K562 (cell line): ENCODE results near the gene CXCL6. TPM values are rescaled to one million over a fixed set of nuclear protein-coding genes. Genes with fewer than 3 reads are reported as not detected.
A peak's percentile ranks its signal among the peaks of the same experiment; 100 is the strongest.

Experiments used
- ATAC-seq: fragments of 200-7000 bp; cut with Tn5 transposase; 3 replicates; pipeline ENCODE4 v1.9.1; 2020; ENCODE audit warnings: moderate library complexity
- BruUV-seq: library from RNA; stranded (reverse); fragments of 400-500 nt; replicated peaks from 2 replicates; lab custom pipeline; 2021; lab: Mats Ljungman, UMichigan
- CTCF ChIA-PET: fragments of 300-600 bp; formaldehyde crosslinking; extraction: SDS; loops from one replicate; lab custom pipeline; 2021; ENCODE audit warnings: low intra/inter-chr PET ratio; lab: Yijun Ruan, JAX
- POLR2A ChIA-PET: fragments of 300-600, 350-650 bp; sonication (Branson Sonifier 250); formaldehyde crosslinking; extraction: SDS; loops from one replicate; lab custom pipeline; 2021; ENCODE audit warnings: antibody characterized with exemption, inconsistent platforms; lab: Yijun Ruan, JAX
- DNase-seq, 4 experiments: peaks; one replicate each; pipeline versions ENCODE4 v3.0.0 to v3.0.0-alpha.2; 2011 to 2018; ENCODE audit warnings: low spot score in 3 of 4, mixed read lengths in 3 of 4; ENCODE audit errors: extremely low read depth in 1 of 4
- FAIRE-seq: peaks from 2 replicates; lab custom pipeline; 2011; peaks lifted over from hg19 to GRCh38; lab: Jason Lieb, UNC
- H2AFZ ChIP-seq: 2 replicates; pipeline ENCODE4 v1.6.0; 2011; ENCODE audit warnings: low read depth, low read length, control low read depth, inconsistent platforms
- H3K27ac ChIP-seq: fragments of 200-600 bp; 3 replicates; pipeline ENCODE4 v1.8.0; 2011; ENCODE audit warnings: low read depth, mild to moderate bottlenecking, control low read depth, inconsistent platforms, low read length, moderate library complexity, mixed read lengths; ENCODE audit errors: extremely low read depth
- H3K27me3 ChIP-seq, 2 experiments: fragments of 300-600 bp in 1 of 2; 2 replicates in 1 of 2; 3 replicates in 1 of 2; pipeline versions ENCODE4 v1.6.0 to v1.8.0; 2011; ENCODE audit warnings: inconsistent platforms in 2 of 2, low read length in 2 of 2, mild to moderate bottlenecking in 1 of 2, mixed read lengths in 1 of 2, moderate library complexity in 1 of 2; ENCODE audit not compliant: control insufficient read depth in 2 of 2, insufficient read depth in 2 of 2
- H3K36me3 ChIP-seq: fragments of 300-600 bp; 3 replicates; pipeline ENCODE4 v1.8.0; 2011; ENCODE audit warnings: mild to moderate bottlenecking, low read length, inconsistent platforms; ENCODE audit not compliant: control insufficient read depth, insufficient read depth
- H3K4me1 ChIP-seq, 2 experiments: fragments of 200-600 bp in 1 of 2; replicated peaks in 1 of 2; 2 replicates in 1 of 2; 3 replicates in 1 of 2; pipeline versions ENCODE4 v1.5.1 to v1.8.0; 2011; ENCODE audit warnings: inconsistent platforms in 2 of 2, low read length in 2 of 2, mild to moderate bottlenecking in 1 of 2, mixed read lengths in 1 of 2, moderate library complexity in 1 of 2; ENCODE audit not compliant: control insufficient read depth in 2 of 2, insufficient read depth in 2 of 2
- H3K4me2 ChIP-seq: 2 replicates; pipeline ENCODE4 v1.6.1; 2011; ENCODE audit warnings: low read length, control low read depth, inconsistent platforms, mixed read lengths; ENCODE audit not compliant: insufficient read depth
- H3K4me3 ChIP-seq: fragments of 200-600 bp; sonication (generic), shearing (Covaris generic); 2 replicates; pipeline ENCODE4 v1.5.1; 2016; ENCODE audit warnings: control low read depth, inconsistent platforms
- H3K79me2 ChIP-seq: fragments of 200-600 bp; 3 replicates; pipeline ENCODE4 v1.8.0; 2011; ENCODE audit warnings: low read length, inconsistent platforms; ENCODE audit not compliant: control insufficient read depth, insufficient read depth
- H3K9ac ChIP-seq, 2 experiments: 2 replicates each; pipeline versions ENCODE4 v1.6.0 to v1.6.1; 2011; ENCODE audit warnings: low read depth in 2 of 2, low read length in 2 of 2, control low read depth in 1 of 2, inconsistent platforms in 1 of 2, mild to moderate bottlenecking in 1 of 2, mixed read lengths in 1 of 2; ENCODE audit not compliant: insufficient read depth in 1 of 2
- H3K9me1 ChIP-seq: one replicate; pipeline ENCODE4 v1.6.0; 2011; ENCODE audit warnings: inconsistent platforms, mild to moderate bottlenecking, low read length, moderate library complexity; ENCODE audit not compliant: control insufficient read depth, insufficient read depth
- H3K9me3 ChIP-seq: replicated peaks from 2 replicates; pipeline ENCODE4 v1.5.1; 2011; ENCODE audit warnings: low read depth, low read length, inconsistent platforms; ENCODE audit not compliant: control insufficient read depth, insufficient read depth
- H4K20me1 ChIP-seq: replicated peaks from 2 replicates; pipeline ENCODE4 v1.6.1; 2011; ENCODE audit warnings: low read length, inconsistent platforms, mixed read lengths; ENCODE audit not compliant: control insufficient read depth, insufficient read depth
- CGGBP1 ChIP-seq: fragments of 250-450 bp; sonication (Bioruptor Pico); IDR thresholded peaks from 2 replicates; pipeline ENCODE4 v1.9.0; 2021; ENCODE audit warnings: mild to moderate bottlenecking
- EHMT2 ChIP-seq: fragments of 450-650 bp; IDR thresholded peaks from 2 replicates; pipeline ENCODE4 v1.6.1; 2018; ENCODE audit warnings: antibody characterized with exemption
- ILK ChIP-seq: fragments of 450-650 bp; IDR thresholded peaks from 2 replicates; pipeline ENCODE4 v1.6.1; 2016; ENCODE audit warnings: missing genetic modification characterization, low read depth, mild to moderate bottlenecking, missing compliant biosample characterization, moderate library complexity, borderline replicate concordance
- KLF16 ChIP-seq: IDR thresholded peaks from 2 replicates; pipeline ENCODE4 v1.6.1; 2016; ENCODE audit warnings: antibody characterized with exemption
- NR4A1 ChIP-seq, 2 experiments: fragments of 250-450 bp in 1 of 2; fragments of 450-650 bp in 1 of 2; sonication (Bioruptor Pico) in 1 of 2; IDR thresholded peaks; 2 replicates each; pipeline versions ENCODE4 v1.4.0 to v1.6.1; 2016 to 2020; ENCODE audit warnings: mild to moderate bottlenecking in 2 of 2, missing compliant biosample characterization in 1 of 2, missing genetic modification characterization in 1 of 2, moderate library complexity in 1 of 2
- REST ChIP-seq, 2 experiments: fragments of 450-650 bp; formaldehyde crosslinking in 1 of 2; IDR thresholded peaks; 2 replicates each; pipeline versions ENCODE4 v1.4.0 to v1.6.1; 2014 to 2020; ENCODE audit warnings: mild to moderate bottlenecking in 2 of 2, borderline replicate concordance in 1 of 2, low read depth in 1 of 2
- STAT5B ChIP-seq: fragments of 250-450 bp; sonication (Bioruptor Pico); IDR thresholded peaks from 2 replicates; pipeline ENCODE4 v1.8.0; 2021; ENCODE audit warnings: mild to moderate bottlenecking, inconsistent platforms
- ZKSCAN1 ChIP-seq: fragments of 150-350 bp; IDR thresholded peaks from 2 replicates; pipeline ENCODE4 v1.6.1; 2016; ENCODE audit warnings: low read depth, low read length
- ZNF121 ChIP-seq: sonication (generic); formaldehyde crosslinking; conservative IDR thresholded peaks from 2 replicates; pipeline ENCODE4 v1.8.0; 2022; ENCODE audit warnings: missing genetic modification reagents
- ZNF23 ChIP-seq: fragments of 250-450 bp; sonication (Bioruptor Pico); IDR thresholded peaks from 2 replicates; pipeline ENCODE4 v1.4.0; 2020; ENCODE audit warnings: mild to moderate bottlenecking
- WGBS: fragments of 100-300 bp; shearing (Covaris generic); methylation state at CpG from one replicate; pipeline ENCODE4 v1.1.6; 2016; ENCODE audit warnings: low coverage, mixed read lengths; ENCODE audit not compliant: insufficient coverage; ENCODE audit errors: missing lambda C conversion rate; 5-methylcytosine and 5-hydroxymethylcytosine counted together
- in situ Hi-C: fragments of 300-500 bp; cut with MboI; formaldehyde crosslinking; loops from 4 replicates; pipeline ENCODE4 v1.15.0; 2018; ENCODE audit warnings: inconsistent platforms, mixed read lengths
- intact Hi-C: fragments of 100-400 bp; cut with micrococcal nuclease; formaldehyde crosslinking; loops from 2 replicates; pipeline ENCODE4 v1.14.2; 2022
- polyA plus RNA-seq, 8 experiments: library from polyadenylated mRNA; depleted of rRNA in 4 of 8; stranded (reverse) in 5 of 8; unstranded in 3 of 8; fragments of >200 nt; fragmentation: Nextera tagmentation in 2 of 8; fragmentation: Illumina TruSeq in 1 of 8; extraction: Ambion mirVana in 2 of 8; extraction: Trizol in 1 of 8; gene quantifications; 2 replicates each; pipeline versions ENCODE4 v1.2.1 to v1.2.3, GENCODE V29; 2011 to 2014; ENCODE audit warnings: inconsistent platforms in 1 of 8, missing spikeins in 1 of 8
- total RNA-seq, 7 experiments: library from RNA; depleted of rRNA in 6 of 7; stranded (reverse); fragments of >200 nt in 6 of 7; fragmentation: Illumina TruSeq in 2 of 7; extraction: Trizol in 2 of 7; gene quantifications; 2 replicates each; pipeline versions ENCODE4 v1.2.1 to v1.2.3, GENCODE V29; 2011 to 2021; ENCODE audit warnings: low replicate concordance in 1 of 7
- TF ChIP-seq, protein P1 (sequence below), 2 experiments: fragments of 150-350 bp in 1 of 2; IDR thresholded peaks; 2 replicates each; pipeline ENCODE4 v1.6.1; 2012 to 2016; ENCODE audit warnings: low read depth in 2 of 2, low read length in 2 of 2, mild to moderate bottlenecking in 1 of 2, moderate library complexity in 1 of 2

The CXCL6 gene
- total and polyA plus RNA-seq, 9 of the 15 experiments (the other 6 are each of a cell fraction or from before 2014, with no cell fraction given), result not detected

- intact Hi-C loops, result no loop called here
- no peaks in the 10 kb centered on the region for H3K4me1 ChIP-seq
- ChIA-PET CTCF (no interaction called here), POLR2A (interaction anchor here (1.3 kb wide), 1 partner anchor 14 kb away, joined by 5 read pairs; no protein-coding TSS in a partner anchor)
- no peak overlapping the region for H3K27ac ChIP-seq
- no peak overlapping the region for H3K4me3 ChIP-seq
- FAIRE-seq (no peak), ATAC-seq (no peak), DNase-seq (no peak)
- in situ Hi-C loops, result no loop called here
- H4K20me1 ChIP-seq, result no peaks in the 10 kb centered on the region
- no peak overlapping the region for H2AFZ ChIP-seq
- H3K79me2 ChIP-seq, result no peaks in the 10 kb centered on the region
- no peaks in the 10 kb centered on the region for H3K27me3 ChIP-seq
- H3K4me2 ChIP-seq, result no peak overlapping the region
- BruUV-seq, result no TSS peak
- WGBS, result 71% methylated on average over 1 of the region's 1 CpG
- H3K36me3 ChIP-seq, result no peaks in the 10 kb centered on the region
- H3K9me3 ChIP-seq, result no peaks in the 10 kb centered on the region
- no peak overlapping the region for H3K9ac ChIP-seq
- no peaks in the 10 kb centered on the region for H3K9me1 ChIP-seq
- peak; percentile 59; the same call in 1 of the 2 replicates for TF ChIP-seq EHMT2
- no peak for TF ChIP-seq ZNF121 (CRISPR knock-in tag)
- no peak for TF ChIP-seq NR4A1 (CRISPR knock-in tag; IDR thresholded peaks at IDR 0.05)
- TF ChIP-seq NR4A1 (tag; IDR thresholded peaks at IDR 0.05), result no peak
- TF ChIP-seq ZKSCAN1, result no peak
- no peak for TF ChIP-seq CGGBP1 (CRISPR knock-in tag)
- no peak for TF ChIP-seq ZNF23 (CRISPR knock-in tag)
- TF ChIP-seq, protein P1, sequence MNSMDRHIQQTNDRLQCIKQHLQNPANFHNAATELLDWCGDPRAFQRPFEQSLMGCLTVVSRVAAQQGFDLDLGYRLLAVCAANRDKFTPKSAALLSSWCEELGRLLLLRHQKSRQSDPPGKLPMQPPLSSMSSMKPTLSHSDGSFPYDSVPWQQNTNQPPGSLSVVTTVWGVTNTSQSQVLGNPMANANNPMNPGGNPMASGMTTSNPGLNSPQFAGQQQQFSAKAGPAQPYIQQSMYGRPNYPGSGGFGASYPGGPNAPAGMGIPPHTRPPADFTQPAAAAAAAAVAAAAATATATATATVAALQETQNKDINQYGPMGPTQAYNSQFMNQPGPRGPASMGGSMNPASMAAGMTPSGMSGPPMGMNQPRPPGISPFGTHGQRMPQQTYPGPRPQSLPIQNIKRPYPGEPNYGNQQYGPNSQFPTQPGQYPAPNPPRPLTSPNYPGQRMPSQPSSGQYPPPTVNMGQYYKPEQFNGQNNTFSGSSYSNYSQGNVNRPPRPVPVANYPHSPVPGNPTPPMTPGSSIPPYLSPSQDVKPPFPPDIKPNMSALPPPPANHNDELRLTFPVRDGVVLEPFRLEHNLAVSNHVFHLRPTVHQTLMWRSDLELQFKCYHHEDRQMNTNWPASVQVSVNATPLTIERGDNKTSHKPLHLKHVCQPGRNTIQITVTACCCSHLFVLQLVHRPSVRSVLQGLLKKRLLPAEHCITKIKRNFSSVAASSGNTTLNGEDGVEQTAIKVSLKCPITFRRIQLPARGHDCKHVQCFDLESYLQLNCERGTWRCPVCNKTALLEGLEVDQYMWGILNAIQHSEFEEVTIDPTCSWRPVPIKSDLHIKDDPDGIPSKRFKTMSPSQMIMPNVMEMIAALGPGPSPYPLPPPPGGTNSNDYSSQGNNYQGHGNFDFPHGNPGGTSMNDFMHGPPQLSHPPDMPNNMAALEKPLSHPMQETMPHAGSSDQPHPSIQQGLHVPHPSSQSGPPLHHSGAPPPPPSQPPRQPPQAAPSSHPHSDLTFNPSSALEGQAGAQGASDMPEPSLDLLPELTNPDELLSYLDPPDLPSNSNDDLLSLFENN (IDR thresholded peaks at IDR 0.05; ENCODE audit: low read depth in 2 of 2, low read length in 2 of 2), result no peak
- no peak for TF ChIP-seq STAT5B
- TF ChIP-seq REST (IDR thresholded peaks at IDR 0.05; ENCODE audit: borderline replicate concordance), result peak; percentile 79
- no peak for TF ChIP-seq REST (CRISPR knock-in tag; IDR thresholded peaks at IDR 0.05; ENCODE audit: low read depth)
- TF ChIP-seq ILK (tag), result no peak
- no peak for TF ChIP-seq KLF16
Observed at GRCh38 chr4:73817341-73817740, 19.1 kb upstream of the CXCL6 start.
